K562 (cell line): ENCODE data around the gene LIFR. TPM values are rescaled to one million over a fixed set of nuclear protein-coding genes. Genes with fewer than 3 reads are reported as not detected.

ENCODE experiments used
- ATAC-seq: fragments of 200-7000 bp; cut with Tn5 transposase; 3 replicates; pipeline ENCODE4 v1.9.1; 2020; ENCODE audit warnings: moderate library complexity
- BruUV-seq: library from RNA; stranded (reverse); fragments of 400-500 nt; replicated peaks from 2 replicates; lab custom pipeline; 2021; lab: Mats Ljungman, UMichigan
- CTCF ChIA-PET: fragments of 300-600 bp; formaldehyde crosslinking; extraction: SDS; loops from one replicate; lab custom pipeline; 2021; ENCODE audit warnings: low intra/inter-chr PET ratio; lab: Yijun Ruan, JAX
- POLR2A ChIA-PET: fragments of 300-600, 350-650 bp; sonication (Branson Sonifier 250); formaldehyde crosslinking; extraction: SDS; loops from one replicate; lab custom pipeline; 2021; ENCODE audit warnings: antibody characterized with exemption, inconsistent platforms; lab: Yijun Ruan, JAX
- DNase-seq, 4 experiments: peaks; one replicate each; pipeline versions ENCODE4 v3.0.0 to v3.0.0-alpha.2; 2011 to 2018; ENCODE audit warnings: low spot score in 3 of 4, mixed read lengths in 3 of 4; ENCODE audit errors: extremely low read depth in 1 of 4
- FAIRE-seq: peaks from 2 replicates; lab custom pipeline; 2011; peaks lifted over from hg19 to GRCh38; lab: Jason Lieb, UNC
- H2AFZ ChIP-seq: 2 replicates; pipeline ENCODE4 v1.6.0; 2011; ENCODE audit warnings: low read depth, low read length, control low read depth, inconsistent platforms
- H3K27ac ChIP-seq: fragments of 200-600 bp; 3 replicates; pipeline ENCODE4 v1.8.0; 2011; ENCODE audit warnings: low read depth, mild to moderate bottlenecking, control low read depth, inconsistent platforms, low read length, moderate library complexity, mixed read lengths; ENCODE audit errors: extremely low read depth
- H3K27me3 ChIP-seq, 2 experiments: fragments of 300-600 bp in 1 of 2; 2 replicates in 1 of 2; 3 replicates in 1 of 2; pipeline versions ENCODE4 v1.6.0 to v1.8.0; 2011; ENCODE audit warnings: inconsistent platforms in 2 of 2, low read length in 2 of 2, mild to moderate bottlenecking in 1 of 2, mixed read lengths in 1 of 2, moderate library complexity in 1 of 2; ENCODE audit not compliant: control insufficient read depth in 2 of 2, insufficient read depth in 2 of 2
- H3K36me3 ChIP-seq: fragments of 300-600 bp; 3 replicates; pipeline ENCODE4 v1.8.0; 2011; ENCODE audit warnings: mild to moderate bottlenecking, low read length, inconsistent platforms; ENCODE audit not compliant: control insufficient read depth, insufficient read depth
- H3K4me1 ChIP-seq, 2 experiments: fragments of 200-600 bp in 1 of 2; replicated peaks in 1 of 2; 2 replicates in 1 of 2; 3 replicates in 1 of 2; pipeline versions ENCODE4 v1.5.1 to v1.8.0; 2011; ENCODE audit warnings: inconsistent platforms in 2 of 2, low read length in 2 of 2, mild to moderate bottlenecking in 1 of 2, mixed read lengths in 1 of 2, moderate library complexity in 1 of 2; ENCODE audit not compliant: control insufficient read depth in 2 of 2, insufficient read depth in 2 of 2
- H3K4me2 ChIP-seq: 2 replicates; pipeline ENCODE4 v1.6.1; 2011; ENCODE audit warnings: low read length, control low read depth, inconsistent platforms, mixed read lengths; ENCODE audit not compliant: insufficient read depth
- H3K4me3 ChIP-seq: fragments of 200-600 bp; sonication (generic), shearing (Covaris generic); 2 replicates; pipeline ENCODE4 v1.5.1; 2016; ENCODE audit warnings: control low read depth, inconsistent platforms
- H3K79me2 ChIP-seq: fragments of 200-600 bp; 3 replicates; pipeline ENCODE4 v1.8.0; 2011; ENCODE audit warnings: low read length, inconsistent platforms; ENCODE audit not compliant: control insufficient read depth, insufficient read depth
- H3K9ac ChIP-seq, 2 experiments: 2 replicates each; pipeline versions ENCODE4 v1.6.0 to v1.6.1; 2011; ENCODE audit warnings: low read depth in 2 of 2, low read length in 2 of 2, control low read depth in 1 of 2, inconsistent platforms in 1 of 2, mild to moderate bottlenecking in 1 of 2, mixed read lengths in 1 of 2; ENCODE audit not compliant: insufficient read depth in 1 of 2
- H3K9me1 ChIP-seq: one replicate; pipeline ENCODE4 v1.6.0; 2011; ENCODE audit warnings: inconsistent platforms, mild to moderate bottlenecking, low read length, moderate library complexity; ENCODE audit not compliant: control insufficient read depth, insufficient read depth
- H3K9me3 ChIP-seq: replicated peaks from 2 replicates; pipeline ENCODE4 v1.5.1; 2011; ENCODE audit warnings: low read depth, low read length, inconsistent platforms; ENCODE audit not compliant: control insufficient read depth, insufficient read depth
- H4K20me1 ChIP-seq: replicated peaks from 2 replicates; pipeline ENCODE4 v1.6.1; 2011; ENCODE audit warnings: low read length, inconsistent platforms, mixed read lengths; ENCODE audit not compliant: control insufficient read depth, insufficient read depth
- ATF4 ChIP-seq: fragments of 450-650 bp; formaldehyde crosslinking; IDR thresholded peaks from 2 replicates; pipeline ENCODE4 v1.4.0; 2022; ENCODE audit warnings: mild to moderate bottlenecking, moderate library complexity
- CHCHD3 ChIP-seq: fragments of 250-450 bp; sonication (Bioruptor Pico); IDR thresholded peaks from 2 replicates; pipeline ENCODE4 v2.1.2; 2022; ENCODE audit warnings: mild to moderate bottlenecking
- COPS2 ChIP-seq: fragments of 450-650 bp; conservative IDR thresholded peaks from 2 replicates; pipeline ENCODE4 v1.6.1; 2016; ENCODE audit warnings: mild to moderate bottlenecking, moderate library complexity
- EGR1 ChIP-seq: fragments of 450-650 bp; conservative IDR thresholded peaks from 2 replicates; pipeline ENCODE4 v1.6.1; 2017; ENCODE audit warnings: mild to moderate bottlenecking
- LEF1 ChIP-seq: fragments of 450-650 bp; IDR thresholded peaks from 2 replicates; pipeline ENCODE4 v1.6.1; 2016; ENCODE audit warnings: mild to moderate bottlenecking
- MYBL2 ChIP-seq, 2 experiments: fragments of 450-650 bp in 1 of 2; sonication (generic) in 1 of 2; formaldehyde crosslinking in 1 of 2; IDR thresholded peaks; 2 replicates each; pipeline versions ENCODE4 v1.6.1 to v1.8.1; 2017 to 2022; ENCODE audit warnings: borderline replicate concordance in 1 of 2, inconsistent platforms in 1 of 2, low read depth in 1 of 2, mild to moderate bottlenecking in 1 of 2, missing genetic modification reagents in 1 of 2, moderate library complexity in 1 of 2
- RBM34 ChIP-seq: fragments of 200-400 bp; formaldehyde crosslinking; IDR thresholded peaks from 2 replicates; pipeline ENCODE4 v1.6.1; 2018; ENCODE audit warnings: low read length, borderline replicate concordance; ENCODE audit not compliant: insufficient read depth
- STAG1 ChIP-seq: sonication (generic); formaldehyde crosslinking; IDR thresholded peaks from 2 replicates; pipeline ENCODE4 v1.5.0; 2020; ENCODE audit warnings: missing genetic modification reagents, borderline replicate concordance
- TAF7 ChIP-seq: fragments of 450-650 bp; IDR thresholded peaks from 2 replicates; pipeline ENCODE4 v1.6.1; 2016; ENCODE audit warnings: missing genetic modification characterization, missing compliant biosample characterization
- ZC3H4 ChIP-seq: sonication (generic); formaldehyde crosslinking; IDR thresholded peaks from 2 replicates; pipeline ENCODE4 v1.9.0; 2021; ENCODE audit warnings: missing genetic modification reagents, borderline replicate concordance
- ZKSCAN3 ChIP-seq: fragments of 250-450 bp; sonication (Bioruptor Pico); IDR thresholded peaks from 2 replicates; pipeline ENCODE4 v1.4.0; 2020
- ZNF134 ChIP-seq: fragments of 250-450 bp; sonication (Bioruptor Pico); conservative IDR thresholded peaks from 2 replicates; pipeline ENCODE4 v1.4.0; 2020
- ZNF184 ChIP-seq: sonication (generic); formaldehyde crosslinking; IDR thresholded peaks from 2 replicates; pipeline ENCODE4 v1.5.0; 2020; ENCODE audit warnings: missing genetic modification reagents
- ZNF699 ChIP-seq: fragments of 250-450 bp; sonication (Bioruptor Pico); IDR thresholded peaks from 2 replicates; pipeline ENCODE4 v1.8.0; 2021; ENCODE audit warnings: mild to moderate bottlenecking, moderate library complexity; ENCODE audit not compliant: insufficient replicate concordance
- WGBS: fragments of 100-300 bp; shearing (Covaris generic); methylation state at CpG from one replicate; pipeline ENCODE4 v1.1.6; 2016; ENCODE audit warnings: low coverage, mixed read lengths; ENCODE audit not compliant: insufficient coverage; ENCODE audit errors: missing lambda C conversion rate; 5-methylcytosine and 5-hydroxymethylcytosine counted together
- in situ Hi-C: fragments of 300-500 bp; cut with MboI; formaldehyde crosslinking; loops from 4 replicates; pipeline ENCODE4 v1.15.0; 2018; ENCODE audit warnings: inconsistent platforms, mixed read lengths
- intact Hi-C: fragments of 100-400 bp; cut with micrococcal nuclease; formaldehyde crosslinking; loops from 2 replicates; pipeline ENCODE4 v1.14.2; 2022
- polyA plus RNA-seq, 8 experiments: library from polyadenylated mRNA; depleted of rRNA in 4 of 8; stranded (reverse) in 5 of 8; unstranded in 3 of 8; fragments of >200 nt; fragmentation: Nextera tagmentation in 2 of 8; fragmentation: Illumina TruSeq in 1 of 8; extraction: Ambion mirVana in 2 of 8; extraction: Trizol in 1 of 8; gene quantifications; 2 replicates each; pipeline versions ENCODE4 v1.2.1 to v1.2.3, GENCODE V29; 2011 to 2014; ENCODE audit warnings: inconsistent platforms in 1 of 8, missing spikeins in 1 of 8
- total RNA-seq, 7 experiments: library from RNA; depleted of rRNA in 6 of 7; stranded (reverse); fragments of >200 nt in 6 of 7; fragmentation: Illumina TruSeq in 2 of 7; extraction: Trizol in 2 of 7; gene quantifications; 2 replicates each; pipeline versions ENCODE4 v1.2.1 to v1.2.3, GENCODE V29; 2011 to 2021; ENCODE audit warnings: low replicate concordance in 1 of 7

The LIFR gene
- total and polyA plus RNA-seq, 9 of the 15 experiments (the other 6 are each of a cell fraction or from before 2014, with no cell fraction given): 0.43 to 5.7 (median 3.3) TPM

GRCh38 chr5:38543886-38544285 lies 12.6 kb downstream of the LIFR start:
- no peak overlapping the region for H2AFZ ChIP-seq
- H3K9me3 ChIP-seq: no peaks in the 10 kb centered on the region
- no peak for ATAC-seq
- H4K20me1 ChIP-seq: no peaks in the 10 kb centered on the region
- no peak overlapping the region for H3K27ac ChIP-seq
- no TSS peak for BruUV-seq
- FAIRE-seq: no peak
- no peak overlapping the region for H3K4me2 ChIP-seq
- H3K27me3 ChIP-seq: peaks cover 0 to 6% of the 10 kb centered on the region in 2 experiments; a peak in 3 of 5 replicates
- CTCF ChIA-PET: no interaction called here
- POLR2A ChIA-PET: no interaction called here
- no peak overlapping the region for H3K4me3 ChIP-seq
- H3K79me2 ChIP-seq: no peaks in the 10 kb centered on the region
- 7% methylated on average over 4 of the region's 4 CpGs for WGBS
- intact Hi-C loops: no loop called here
- H3K4me1 ChIP-seq: no peaks in the 10 kb centered on the region
- no peaks in the 10 kb centered on the region for H3K9me1 ChIP-seq
- H3K36me3 ChIP-seq: no peaks in the 10 kb centered on the region
- TF ChIP-seq ZNF134 (CRISPR knock-in tag): no peak
- in situ Hi-C loops: no loop called here
- no peak overlapping the region for H3K9ac ChIP-seq
- DNase-seq: no peak

GRCh38 chr5:38543074-38543473 lies 13.4 kb downstream of the LIFR start:
- WGBS: 9% methylated on average over 2 of the region's 2 CpGs
- no peaks in the 10 kb centered on the region for H3K9me1 ChIP-seq
- no peaks in the 10 kb centered on the region for H3K9me3 ChIP-seq
- peaks cover 4 to 6% of the 10 kb centered on the region in 2 experiments; a peak in 3 of 5 replicates for H3K27me3 ChIP-seq
- H2AFZ ChIP-seq: no peak overlapping the region
- no peaks in the 10 kb centered on the region for H3K36me3 ChIP-seq
- no peak overlapping the region for H3K9ac ChIP-seq
- FAIRE-seq (no peak), ATAC-seq (no peak), DNase-seq (no peak)
- no TSS peak for BruUV-seq
- no peaks in the 10 kb centered on the region for H3K4me1 ChIP-seq
- no peak overlapping the region for H3K27ac ChIP-seq
- H3K79me2 ChIP-seq: no peaks in the 10 kb centered on the region
- ChIA-PET CTCF (no interaction called here), POLR2A (no interaction called here)
- in situ Hi-C loops: no loop called here
- H3K4me3 ChIP-seq: no peak overlapping the region
- no peaks in the 10 kb centered on the region for H4K20me1 ChIP-seq
- no peak overlapping the region for H3K4me2 ChIP-seq
- intact Hi-C loops: no loop called here
- TF ChIP-seq ATF4 (no peak), STAG1 (CRISPR knock-in tag) (no peak), ZNF184 (no peak), MYBL2 (IDR thresholded peaks at IDR 0.05; ENCODE audit: low read depth) (no peak), MYBL2 (CRISPR knock-in tag; IDR thresholded peaks at IDR 0.05; ENCODE audit: borderline replicate concordance) (no peak), ZNF699 (CRISPR knock-in tag) (no peak), EGR1 (no peak), ZC3H4 (CRISPR knock-in tag) (no peak), RBM34 (no peak), LEF1 (no peak), COPS2 (no peak), CHCHD3 (CRISPR knock-in tag) (no peak), ZKSCAN3 (no peak), TAF7 (tag) (no peak)
